ENCODE measurements around the gene MYBBP1A.

DNA sequence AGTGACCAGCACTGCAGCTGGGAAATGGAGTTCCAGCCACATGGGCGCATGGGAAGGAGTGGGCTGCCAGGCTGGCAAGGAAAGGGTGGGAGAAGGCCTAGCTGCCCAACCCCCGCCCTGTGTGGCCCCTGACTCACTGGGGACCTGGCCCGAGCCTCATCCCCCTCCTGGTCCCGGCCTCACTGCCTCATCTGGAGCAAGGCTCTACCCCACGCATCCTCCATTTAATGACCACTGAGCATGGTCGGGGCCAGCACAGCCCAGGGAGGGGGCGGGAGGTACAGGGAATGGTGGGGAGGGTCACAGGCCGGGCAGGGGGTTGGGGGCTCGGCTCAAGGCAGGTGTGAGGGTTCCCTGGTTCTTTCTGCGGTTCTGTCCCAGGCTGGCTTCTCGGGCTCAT, 40.4 kb downstream of the MYBBP1A start:
- TF ChIP-seq, protein P1, sequence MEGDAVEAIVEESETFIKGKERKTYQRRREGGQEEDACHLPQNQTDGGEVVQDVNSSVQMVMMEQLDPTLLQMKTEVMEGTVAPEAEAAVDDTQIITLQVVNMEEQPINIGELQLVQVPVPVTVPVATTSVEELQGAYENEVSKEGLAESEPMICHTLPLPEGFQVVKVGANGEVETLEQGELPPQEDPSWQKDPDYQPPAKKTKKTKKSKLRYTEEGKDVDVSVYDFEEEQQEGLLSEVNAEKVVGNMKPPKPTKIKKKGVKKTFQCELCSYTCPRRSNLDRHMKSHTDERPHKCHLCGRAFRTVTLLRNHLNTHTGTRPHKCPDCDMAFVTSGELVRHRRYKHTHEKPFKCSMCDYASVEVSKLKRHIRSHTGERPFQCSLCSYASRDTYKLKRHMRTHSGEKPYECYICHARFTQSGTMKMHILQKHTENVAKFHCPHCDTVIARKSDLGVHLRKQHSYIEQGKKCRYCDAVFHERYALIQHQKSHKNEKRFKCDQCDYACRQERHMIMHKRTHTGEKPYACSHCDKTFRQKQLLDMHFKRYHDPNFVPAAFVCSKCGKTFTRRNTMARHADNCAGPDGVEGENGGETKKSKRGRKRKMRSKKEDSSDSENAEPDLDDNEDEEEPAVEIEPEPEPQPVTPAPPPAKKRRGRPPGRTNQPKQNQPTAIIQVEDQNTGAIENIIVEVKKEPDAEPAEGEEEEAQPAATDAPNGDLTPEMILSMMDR (IDR thresholded peaks at IDR 0.05 in 2 of 3, conservative IDR thresholded peaks at IDR 0.05 in 1 of 3; ENCODE audit: borderline replicate concordance in 1 of 3, insufficient read depth in 1 of 3, low read depth in 2 of 3, low read length in 2 of 3): no peak
- TF ChIP-seq YY1 (IDR thresholded peaks at IDR 0.05; ENCODE audit: extremely low read depth, insufficient replicate concordance, low read depth, low read length) (no peak), CBX3 (IDR thresholded peaks at IDR 0.05; ENCODE audit: low read depth) (no peak), EZH2phosphoT487 (IDR thresholded peaks at IDR 0.05; ENCODE audit: borderline replicate concordance) (no peak), POLR2A (IDR thresholded peaks at IDR 0.05; ENCODE audit: borderline replicate concordance, extremely low read depth, insufficient read depth, insufficient read length) (no peak), EZH2 (IDR thresholded peaks at IDR 0.05) (no peak), JUND (IDR thresholded peaks at IDR 0.05) (no peak), EGR1 (IDR thresholded peaks at IDR 0.05; ENCODE audit: low read depth) (no peak), SIN3A (IDR thresholded peaks at IDR 0.05; ENCODE audit: low read depth) (no peak), ATF3 (IDR thresholded peaks at IDR 0.05) (no peak), RAD21 (IDR thresholded peaks at IDR 0.05; ENCODE audit: low read depth) (no peak)
- TF ChIP-seq, protein P2, sequence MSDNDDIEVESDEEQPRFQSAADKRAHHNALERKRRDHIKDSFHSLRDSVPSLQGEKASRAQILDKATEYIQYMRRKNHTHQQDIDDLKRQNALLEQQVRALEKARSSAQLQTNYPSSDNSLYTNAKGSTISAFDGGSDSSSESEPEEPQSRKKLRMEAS (IDR thresholded peaks at IDR 0.05): no peak
